Measurements from ENCODE around the gene STAT6.

STAT6 gene

DNA sequence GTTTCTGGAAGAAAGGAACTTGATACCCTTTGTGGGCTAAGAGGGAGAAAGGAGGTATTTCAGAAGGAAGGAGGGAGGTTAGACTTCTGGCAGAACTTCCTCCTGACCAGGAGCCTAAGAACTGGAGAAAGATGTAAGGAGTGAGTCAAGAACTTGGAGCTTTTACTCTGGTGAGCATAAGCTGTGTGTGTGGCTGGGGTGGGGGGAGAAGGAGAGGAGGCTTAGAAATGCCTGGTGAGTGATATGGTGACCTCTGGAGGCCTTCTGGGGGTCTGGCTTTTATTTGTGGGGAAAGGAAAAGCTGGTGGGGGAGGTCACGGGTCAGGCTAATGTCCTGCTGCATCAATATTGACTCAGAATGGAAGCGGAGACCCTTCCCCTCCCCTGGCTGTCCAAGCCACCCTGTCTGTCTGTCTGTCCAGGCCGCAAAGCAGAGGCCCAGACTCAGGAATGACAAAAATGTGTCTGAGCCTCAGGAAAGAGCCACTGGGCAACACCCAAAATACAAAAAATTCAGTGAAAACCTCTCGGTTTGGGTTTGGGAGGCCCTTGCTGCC is 21.9 kb upstream of the STAT6 start:
- TF ChIP-seq, protein P1, sequence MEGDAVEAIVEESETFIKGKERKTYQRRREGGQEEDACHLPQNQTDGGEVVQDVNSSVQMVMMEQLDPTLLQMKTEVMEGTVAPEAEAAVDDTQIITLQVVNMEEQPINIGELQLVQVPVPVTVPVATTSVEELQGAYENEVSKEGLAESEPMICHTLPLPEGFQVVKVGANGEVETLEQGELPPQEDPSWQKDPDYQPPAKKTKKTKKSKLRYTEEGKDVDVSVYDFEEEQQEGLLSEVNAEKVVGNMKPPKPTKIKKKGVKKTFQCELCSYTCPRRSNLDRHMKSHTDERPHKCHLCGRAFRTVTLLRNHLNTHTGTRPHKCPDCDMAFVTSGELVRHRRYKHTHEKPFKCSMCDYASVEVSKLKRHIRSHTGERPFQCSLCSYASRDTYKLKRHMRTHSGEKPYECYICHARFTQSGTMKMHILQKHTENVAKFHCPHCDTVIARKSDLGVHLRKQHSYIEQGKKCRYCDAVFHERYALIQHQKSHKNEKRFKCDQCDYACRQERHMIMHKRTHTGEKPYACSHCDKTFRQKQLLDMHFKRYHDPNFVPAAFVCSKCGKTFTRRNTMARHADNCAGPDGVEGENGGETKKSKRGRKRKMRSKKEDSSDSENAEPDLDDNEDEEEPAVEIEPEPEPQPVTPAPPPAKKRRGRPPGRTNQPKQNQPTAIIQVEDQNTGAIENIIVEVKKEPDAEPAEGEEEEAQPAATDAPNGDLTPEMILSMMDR (IDR thresholded peaks at IDR 0.05; ENCODE audit: control extremely low read depth, extremely low read depth, low read depth, missing control alignments) = no peak
- ChIA-PET CTCF (interaction anchor here (1.0 to 14.5 kb wide), 7 partner anchors 9 to 110 kb away, joined by 4 to 159 read pairs (median 6); no protein-coding TSS in a partner anchor), POLR2A (no interaction called here)
- no peak for DNase-seq (ENCODE audit: extremely low spot score)

DNA sequence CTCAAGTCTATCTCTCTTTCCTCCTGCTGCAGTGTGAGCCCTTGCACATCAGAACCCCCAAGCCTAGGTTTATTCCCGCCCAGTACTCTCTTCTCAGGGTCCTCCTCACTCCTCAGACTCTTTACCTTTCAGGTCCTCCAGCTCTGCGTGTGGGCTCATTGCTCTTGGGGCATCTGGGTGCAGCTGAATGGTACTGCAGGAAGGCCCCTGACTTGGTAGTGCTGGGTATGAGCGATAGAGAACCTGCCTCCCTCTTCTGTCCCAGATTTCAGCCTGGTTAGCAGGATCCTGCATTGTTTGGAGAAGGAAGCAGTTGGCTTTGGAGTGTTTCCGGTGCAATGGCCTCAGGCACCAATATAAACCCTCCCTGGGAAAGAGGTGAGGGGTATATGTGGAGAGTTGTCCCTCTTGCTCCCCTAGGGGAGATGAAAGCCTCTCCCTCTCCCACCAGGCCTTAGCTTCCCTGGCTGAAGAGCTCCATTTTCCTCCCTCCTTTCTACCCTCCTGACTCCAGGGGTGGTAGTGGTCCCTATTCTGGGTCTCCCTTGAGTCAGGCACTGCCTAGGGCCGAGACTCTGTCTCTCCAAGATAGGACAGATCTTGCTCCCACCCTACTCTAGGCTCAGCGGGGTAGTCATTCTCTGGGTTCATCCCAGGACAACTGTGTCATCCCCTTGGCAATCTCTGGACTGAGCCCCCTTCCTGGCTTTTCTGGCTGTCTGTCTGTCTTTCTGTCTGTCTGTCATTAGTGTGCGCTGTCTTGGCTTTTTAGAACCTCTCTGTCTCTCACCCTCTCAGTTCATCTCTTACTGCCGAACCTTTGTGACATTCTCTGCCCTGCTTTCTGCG is 21.0 kb upstream of the STAT6 start:
- DNase-seq (ENCODE audit: extremely low spot score) = no peak
- CTCF ChIA-PET = interaction anchor here (1.7 to 14.5 kb wide), 6 partner anchors 14 to 82 kb away, joined by 4 to 159 read pairs (median 6); partner anchors contain the start of gene STAT6
- TF ChIP-seq, protein P1 (IDR thresholded peaks at IDR 0.05; ENCODE audit: control extremely low read depth, extremely low read depth, low read depth, missing control alignments) = no peak
- POLR2A ChIA-PET = no interaction called here

DNA sequence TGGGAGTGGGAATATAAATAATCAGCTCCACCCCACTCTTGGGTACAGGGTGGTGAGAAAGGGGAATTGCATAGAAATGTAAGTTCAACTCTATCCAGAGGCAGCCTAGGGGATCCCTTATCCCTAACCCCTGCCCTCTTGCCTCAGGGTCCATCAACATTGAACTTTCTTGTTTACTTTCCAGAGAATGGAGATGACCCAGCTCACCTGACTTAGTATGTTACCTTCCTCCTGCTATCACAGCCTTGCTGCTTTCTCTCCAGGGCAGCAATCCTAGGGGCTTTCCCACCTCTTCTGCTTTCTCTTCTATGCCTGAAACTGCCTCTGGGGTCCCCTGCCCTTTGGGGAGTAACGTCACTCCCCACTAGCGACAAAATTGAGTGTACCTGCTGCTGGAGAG is 19.8 kb upstream of the STAT6 start:
- ChIA-PET POLR2A (no interaction called here), CTCF (interaction anchor here (1.7 to 14.5 kb wide), 4 partner anchors 15 to 62 kb away, joined by 4 to 159 read pairs (median 68); partner anchors contain the start of gene STAT6)
- TF ChIP-seq, protein P1 (IDR thresholded peaks at IDR 0.05; ENCODE audit: control extremely low read depth, extremely low read depth, low read depth, missing control alignments) = no peak
- no peak for DNase-seq (ENCODE audit: extremely low spot score)

DNA sequence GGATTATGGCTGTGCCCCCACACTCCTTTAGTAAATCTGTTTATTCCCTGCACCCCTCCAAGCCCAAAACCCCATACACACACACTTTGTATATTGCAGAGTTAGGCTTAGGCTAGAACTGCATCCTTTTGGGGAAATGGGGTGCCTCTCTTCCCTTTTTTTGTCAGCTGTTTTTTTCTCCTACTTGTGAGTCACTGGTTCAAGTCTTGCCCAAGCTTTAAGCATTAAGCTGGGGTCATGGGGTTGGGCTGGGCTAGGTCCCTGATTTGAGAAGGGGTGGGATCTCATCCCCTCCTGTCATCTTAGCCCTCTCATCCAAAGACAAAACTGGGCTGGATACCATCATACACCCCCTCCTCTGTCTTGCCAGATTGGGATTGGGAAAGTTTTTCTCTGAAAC is 18.7 kb upstream of the STAT6 start:
- TF ChIP-seq, protein P1 (IDR thresholded peaks at IDR 0.05; ENCODE audit: control extremely low read depth, extremely low read depth, low read depth, missing control alignments) = no peak
- ChIA-PET CTCF (interaction anchor here (1.4 to 14.5 kb wide), 4 partner anchors 19 to 61 kb away, joined by 3 to 159 read pairs (median 67); partner anchors contain the start of gene STAT6), POLR2A (no interaction called here)
- no peak for DNase-seq (ENCODE audit: extremely low spot score)

DNA sequence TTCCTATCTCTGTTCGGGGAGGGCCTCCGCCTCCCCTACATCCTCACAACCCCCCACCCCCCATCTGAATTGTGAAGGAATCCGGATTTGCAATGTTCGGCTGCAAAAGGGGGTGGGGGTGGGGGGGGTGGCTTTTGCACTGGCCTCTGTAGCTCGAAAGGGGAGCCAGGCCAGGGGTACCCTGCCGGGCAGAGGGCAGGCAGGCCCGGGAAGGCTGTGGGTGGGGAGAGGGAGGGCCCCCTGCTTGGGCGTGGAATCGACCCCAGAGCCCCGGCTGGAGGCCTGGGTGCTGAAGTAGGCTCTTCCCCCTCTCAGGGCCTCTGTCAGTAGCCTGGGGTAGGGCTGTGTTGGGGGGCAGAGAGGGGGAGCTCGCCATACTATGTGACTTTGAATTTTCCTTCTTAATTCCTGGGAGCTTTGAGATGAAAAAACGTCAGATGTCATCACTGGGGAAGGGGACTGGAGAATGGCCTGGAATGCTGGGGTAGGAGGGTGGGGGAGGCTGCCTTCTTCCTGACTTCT is 18.2 kb upstream of the STAT6 start:
- POLR2A ChIA-PET = no interaction called here
- CTCF ChIA-PET = interaction anchor here (0.9 to 14.5 kb wide), 6 partner anchors 9 to 69 kb away, joined by 3 to 159 read pairs (median 4); partner anchors contain the start of gene STAT6

More for the DNA sequence above, 18.2 kb upstream of the STAT6 start:
- TF ChIP-seq, protein P1 (IDR thresholded peaks at IDR 0.05; ENCODE audit: control extremely low read depth, extremely low read depth, low read depth, missing control alignments) = no peak
- DNase-seq (ENCODE audit: extremely low spot score) = no peak

All from GM10248 (cell line).